OCI-LY3 (cell line): ENCODE results near the gene SDHAF2.

Experiments
- H2AFZ ChIP-seq: fragments of 200-600, 300-600 bp; shearing (Covaris generic); 2 replicates; pipeline ENCODE4 v1.6.0; 2014; ENCODE audit warnings: antibody characterized with exemption, low read depth, low read length
- H3K27ac ChIP-seq: fragments of 200-600, 300-600 bp; sonication (generic); 2 replicates; pipeline ENCODE4 v1.5.1; 2014; ENCODE audit warnings: mild to moderate bottlenecking, low read length, moderate library complexity, mixed read lengths
- H3K27me3 ChIP-seq: fragments of 200-600, 300-600 bp; sonication (generic); 2 replicates; pipeline ENCODE4 v1.6.1; 2014; ENCODE audit warnings: low read depth, low read length, mixed read lengths
- H3K36me3 ChIP-seq: fragments of 200-600, 300-600 bp; sonication (generic); replicated peaks from 2 replicates; pipeline ENCODE3; 2014; ENCODE audit warnings: low read depth, low read length, mixed read lengths
- H3K4me1 ChIP-seq: fragments of 300-600, 200-600 bp; sonication (generic); 2 replicates; pipeline ENCODE4 v1.6.1; 2014; ENCODE audit warnings: low read length, mixed read lengths
- H3K4me2 ChIP-seq: fragments of 200-600, 300-600 bp; sonication (generic); 2 replicates; pipeline ENCODE4 v1.6.1; 2014; ENCODE audit warnings: low read length, mixed read lengths
- H3K4me3 ChIP-seq: fragments of 300-600, 200-600 bp; sonication (generic); 2 replicates; pipeline ENCODE4 v1.5.1; 2014; ENCODE audit warnings: antibody characterized with exemption, mild to moderate bottlenecking, low read length, moderate library complexity
- H3K79me2 ChIP-seq: fragments of 300-600, 200-600 bp; shearing (Covaris generic); 2 replicates; pipeline ENCODE4 v1.6.1; 2014; ENCODE audit warnings: mild to moderate bottlenecking, low read length, mixed read lengths
- H3K9ac ChIP-seq: fragments of 300-600, 200-600 bp; shearing (Covaris generic); 2 replicates; pipeline ENCODE4 v1.6.0; 2014; ENCODE audit warnings: mild to moderate bottlenecking, low read length, moderate library complexity
- H3K9me3 ChIP-seq: fragments of 200-600, 300-600 bp; shearing (Covaris generic); 2 replicates; pipeline ENCODE4 v1.6.1; 2014; ENCODE audit warnings: low read length, mixed read lengths; ENCODE audit not compliant: insufficient read depth
- H4K20me1 ChIP-seq: fragments of 200-600, 300-600 bp; sonication (generic); 2 replicates; pipeline ENCODE4 v1.6.1; 2016; ENCODE audit warnings: low read length, mixed read lengths; ENCODE audit not compliant: insufficient read depth
- EZH2phosphoT487 ChIP-seq: fragments of 200-600 bp; shearing (Covaris generic); IDR thresholded peaks from 2 replicates; pipeline ENCODE4 v1.6.1; 2018; ENCODE audit warnings: antibody characterized with exemption, mixed run types, low read depth
- TF ChIP-seq, protein P1 (sequence below): fragments of 200-600, 300-600 bp; sonication (generic); IDR thresholded peaks from 2 replicates; pipeline ENCODE4 v1.5.1; 2014; ENCODE audit warnings: antibody characterized with exemption, low read length, low read depth

SDHAF2 gene

GRCh38 chr11:61468002-61468401, 38.1 kb downstream of the SDHAF2 start:
- no peaks in the 10 kb centered on the region for H3K9me3 ChIP-seq
- H3K27me3 ChIP-seq: no peaks in the 10 kb centered on the region
- no peak for TF ChIP-seq EZH2phosphoT487
- TF ChIP-seq, protein P1, sequence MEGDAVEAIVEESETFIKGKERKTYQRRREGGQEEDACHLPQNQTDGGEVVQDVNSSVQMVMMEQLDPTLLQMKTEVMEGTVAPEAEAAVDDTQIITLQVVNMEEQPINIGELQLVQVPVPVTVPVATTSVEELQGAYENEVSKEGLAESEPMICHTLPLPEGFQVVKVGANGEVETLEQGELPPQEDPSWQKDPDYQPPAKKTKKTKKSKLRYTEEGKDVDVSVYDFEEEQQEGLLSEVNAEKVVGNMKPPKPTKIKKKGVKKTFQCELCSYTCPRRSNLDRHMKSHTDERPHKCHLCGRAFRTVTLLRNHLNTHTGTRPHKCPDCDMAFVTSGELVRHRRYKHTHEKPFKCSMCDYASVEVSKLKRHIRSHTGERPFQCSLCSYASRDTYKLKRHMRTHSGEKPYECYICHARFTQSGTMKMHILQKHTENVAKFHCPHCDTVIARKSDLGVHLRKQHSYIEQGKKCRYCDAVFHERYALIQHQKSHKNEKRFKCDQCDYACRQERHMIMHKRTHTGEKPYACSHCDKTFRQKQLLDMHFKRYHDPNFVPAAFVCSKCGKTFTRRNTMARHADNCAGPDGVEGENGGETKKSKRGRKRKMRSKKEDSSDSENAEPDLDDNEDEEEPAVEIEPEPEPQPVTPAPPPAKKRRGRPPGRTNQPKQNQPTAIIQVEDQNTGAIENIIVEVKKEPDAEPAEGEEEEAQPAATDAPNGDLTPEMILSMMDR: no peak
- H3K9ac ChIP-seq: no peak overlapping the region
- no peak overlapping the region for H3K4me3 ChIP-seq
- H3K4me1 ChIP-seq: no peaks in the 10 kb centered on the region
- H2AFZ ChIP-seq: no peak overlapping the region
- H3K4me2 ChIP-seq: no peak overlapping the region
- H3K79me2 ChIP-seq: no peaks in the 10 kb centered on the region
- no peaks in the 10 kb centered on the region for H4K20me1 ChIP-seq
- H3K27ac ChIP-seq: no peak overlapping the region
- peaks cover 12% of the 10 kb centered on the region for H3K36me3 ChIP-seq

- no peaks in the 10 kb centered on the region for H3K9me3 ChIP-seq
- no peak for TF ChIP-seq EZH2phosphoT487
- TF ChIP-seq, protein P1: no peak
- no peak overlapping the region for H3K4me2 ChIP-seq
- no peak overlapping the region for H3K4me3 ChIP-seq
- H3K4me1 ChIP-seq: peaks cover 8% of the 10 kb centered on the region
- H2AFZ ChIP-seq: no peak overlapping the region
- H3K36me3 ChIP-seq: peaks cover 12% of the 10 kb centered on the region
- H3K9ac ChIP-seq: no peak overlapping the region
- H3K79me2 ChIP-seq: no peaks in the 10 kb centered on the region
- H3K27ac ChIP-seq: no peak overlapping the region
- no peaks in the 10 kb centered on the region for H3K27me3 ChIP-seq
- H4K20me1 ChIP-seq: no peaks in the 10 kb centered on the region
Measured at GRCh38 chr11:61472282-61472681, 42.4 kb downstream of the SDHAF2 start.

- Histone ChIP-seq H3K36me3 (peaks cover 9% of the 10 kb centered on the region), H3K27ac (no peak overlapping the region), H3K4me2 (no peak overlapping the region), H3K4me3 (no peak overlapping the region), H3K79me2 (no peaks in the 10 kb centered on the region), H3K9ac (no peak overlapping the region), H3K4me1 (peaks cover 10% of the 10 kb centered on the region), H3K27me3 (no peaks in the 10 kb centered on the region), H2AFZ (no peak overlapping the region), H4K20me1 (no peaks in the 10 kb centered on the region), H3K9me3 (no peaks in the 10 kb centered on the region)
- TF ChIP-seq, protein P1: no peak
- TF ChIP-seq EZH2phosphoT487: no peak
Measured at GRCh38 chr11:61472868-61473267, 42.9 kb downstream of the SDHAF2 start.

DNA sequence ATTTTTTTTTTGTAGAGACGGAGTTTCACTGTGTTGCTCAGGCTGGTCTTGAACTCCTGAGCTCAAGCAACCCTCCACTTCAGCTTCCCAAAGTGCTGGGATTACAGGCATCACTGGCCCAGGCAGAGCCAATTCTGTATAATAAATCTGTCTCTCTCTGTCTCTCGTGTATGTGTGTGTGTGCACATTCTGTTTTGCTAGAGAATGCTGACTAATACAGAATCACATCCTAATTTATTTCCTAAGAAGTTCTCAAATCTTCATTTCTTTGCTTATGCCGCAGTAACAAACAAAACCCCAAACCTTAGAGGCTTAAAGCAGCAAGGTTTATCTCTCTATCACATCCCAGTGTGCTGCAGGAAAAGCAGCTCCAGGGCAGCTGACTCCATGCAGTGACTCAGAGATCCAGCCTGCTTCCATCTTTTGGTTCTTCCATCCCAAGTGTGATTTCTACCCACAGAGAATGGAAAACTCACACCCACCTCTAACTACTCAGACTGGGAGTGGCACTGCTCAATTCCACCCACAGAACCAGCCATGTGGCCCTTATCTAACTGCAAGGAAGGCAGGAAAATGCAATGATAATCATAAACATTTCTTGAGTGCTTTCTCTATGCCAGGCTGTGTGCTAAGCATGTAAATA, 43.6 kb downstream of the SDHAF2 start:
- H3K4me2 ChIP-seq: no peak overlapping the region
- H3K79me2 ChIP-seq: no peaks in the 10 kb centered on the region
- H3K27me3 ChIP-seq: no peaks in the 10 kb centered on the region
- no peaks in the 10 kb centered on the region for H3K9me3 ChIP-seq
- H3K27ac ChIP-seq: no peak overlapping the region
- no peak overlapping the region for H2AFZ ChIP-seq
- TF ChIP-seq EZH2phosphoT487: no peak
- TF ChIP-seq, protein P1: no peak
- peaks cover 3% of the 10 kb centered on the region for H3K36me3 ChIP-seq
- no peaks in the 10 kb centered on the region for H4K20me1 ChIP-seq
- H3K9ac ChIP-seq: no peak overlapping the region
- H3K4me3 ChIP-seq: no peak overlapping the region
- peaks cover 10% of the 10 kb centered on the region for H3K4me1 ChIP-seq
